B cell (primary cell): Measurements from ENCODE around the gene PODXL. TPM values are rescaled to one million over a fixed set of nuclear protein-coding genes. Genes with fewer than 3 reads are reported as not detected.

Source experiments
- ATAC-seq: fragments of 200-7000 bp; cut with Tn5 transposase; one replicate; pipeline ENCODE4 v1.10.0; 2021; ENCODE audit warnings: low read depth, mild to moderate bottlenecking, moderate number of reproducible peaks, moderate library complexity
- CTCF ChIA-PET: fragments of 350-600 bp; sonication (Branson Sonifier 250); formaldehyde crosslinking; loops from one replicate; lab custom pipeline; 2021; ENCODE audit warnings: antibody characterized with exemption, inconsistent platforms; lab: Charles Lee
- POLR2A ChIA-PET: fragments of 350-600 bp; sonication (Branson Sonifier 250); formaldehyde crosslinking; loops from one replicate; lab custom pipeline; 2021; ENCODE audit warnings: antibody characterized with exemption; lab: Charles Lee
- DNase-seq: peaks from one replicate; pipeline ENCODE4 v3.0.0; 2013
- H2AFZ ChIP-seq: 2 replicates; pipeline ENCODE4 v1.6.1; 2012; ENCODE audit warnings: mild to moderate bottlenecking, low read depth, low read length; ENCODE audit not compliant: insufficient read depth, poor library complexity, severe bottlenecking
- H3K27ac ChIP-seq, 2 donors: 1 replicate in 1 of 2; 2 replicates in 1 of 2; pipeline ENCODE4 v1.5.1; 2012 to 2013; ENCODE audit warnings: low read length in 2 of 2, mild to moderate bottlenecking in 2 of 2, moderate library complexity in 1 of 2
- H3K27me3 ChIP-seq, 4 experiments: fragments of 200-600 bp in 1 of 4; sonication (generic) in 1 of 4; replicated peaks in 1 of 4; 1 replicate in 2 of 4; 2 replicates in 2 of 4; pipeline versions ENCODE4 v1.6.1 to v1.7.0; 2013 to 2016; ENCODE audit warnings: low read length in 3 of 4, mild to moderate bottlenecking in 2 of 4, mixed read lengths in 1 of 4, moderate library complexity in 1 of 4; ENCODE audit not compliant: insufficient read depth in 4 of 4, control insufficient read depth in 3 of 4; ENCODE audit errors: control extremely low read depth in 1 of 4
- H3K36me3 ChIP-seq, 2 experiments: replicated peaks in 1 of 2; 1 replicate in 1 of 2; 2 replicates in 1 of 2; pipeline versions ENCODE4 v1.6.1 to v1.7.1; 2013; ENCODE audit warnings: low read length in 1 of 2; ENCODE audit not compliant: insufficient read depth in 2 of 2, control insufficient read depth in 1 of 2; ENCODE audit errors: control extremely low read depth in 1 of 2, extremely low read depth in 1 of 2
- H3K4me1 ChIP-seq, 2 donors: fragments of 200-600 bp in 1 of 2; sonication (generic) in 1 of 2; 1 replicate in 1 of 2; 2 replicates in 1 of 2; pipeline versions ENCODE4 v1.5.1 to v1.6.1; 2013 to 2017; ENCODE audit warnings: low read length in 2 of 2; ENCODE audit not compliant: control insufficient read depth in 2 of 2, insufficient read depth in 2 of 2
- H3K4me2 ChIP-seq: replicated peaks from 2 replicates; pipeline ENCODE3; 2012; ENCODE audit warnings: mild to moderate bottlenecking, low read depth, low read length; ENCODE audit not compliant: poor library complexity, severe bottlenecking
- H3K4me3 ChIP-seq, 5 experiments: fragments of 200-600 bp in 1 of 5; sonication (generic) in 1 of 5; 1 replicate in 3 of 5; 2 replicates in 2 of 5; pipeline versions ENCODE4 v1.5.1 to v1.7.0; 2011 to 2016; ENCODE audit warnings: low read length in 4 of 5, mild to moderate bottlenecking in 4 of 5, low read depth in 2 of 5, control low read depth in 1 of 5, moderate library complexity in 1 of 5; ENCODE audit not compliant: insufficient read depth in 1 of 5; ENCODE audit errors: control extremely low read depth in 1 of 5, extremely low read depth in 1 of 5
- H3K79me2 ChIP-seq: fragments of 200-600 bp; sonication (generic); one replicate; pipeline ENCODE4 v1.6.0; 2016; ENCODE audit warnings: low read length; ENCODE audit not compliant: control insufficient read depth, insufficient read depth
- H3K9ac ChIP-seq: fragments of 200-600 bp; sonication (generic); 2 replicates; pipeline ENCODE4 v1.6.1; 2017; ENCODE audit warnings: mild to moderate bottlenecking, low read length, moderate library complexity
- H3K9me3 ChIP-seq, 3 donors: one replicate each; pipeline versions ENCODE4 v1.6.1 to v1.7.1; 2013; ENCODE audit warnings: low read length in 2 of 3; ENCODE audit not compliant: control insufficient read depth in 2 of 3, insufficient read depth in 1 of 3; ENCODE audit errors: control extremely low read depth in 1 of 3
- H4K20me1 ChIP-seq: 2 replicates; pipeline ENCODE4 v1.6.0; 2012; ENCODE audit warnings: mild to moderate bottlenecking, low read length; ENCODE audit not compliant: insufficient read depth, control insufficient read depth, poor library complexity, severe bottlenecking
- H3K27ac Mint-ChIP-seq: one replicate; pipeline ENCODE4 v1.8.0; 2021; ENCODE audit warnings: mixed read lengths
- H3K27me3 Mint-ChIP-seq: one replicate; pipeline ENCODE4 v1.8.0; 2021; ENCODE audit warnings: mixed read lengths
- H3K4me1 Mint-ChIP-seq: one replicate; pipeline ENCODE4 v1.8.0; 2021; ENCODE audit warnings: mixed read lengths
- H3K4me3 Mint-ChIP-seq: one replicate; pipeline ENCODE4 v1.8.0; 2021; ENCODE audit warnings: mixed read lengths
- H3K9me3 Mint-ChIP-seq: one replicate; pipeline ENCODE4 v1.8.0; 2022; ENCODE audit warnings: mixed read lengths; ENCODE audit not compliant: insufficient read depth
- EZH2 ChIP-seq: IDR thresholded peaks from 2 replicates; pipeline ENCODE4 v1.6.1; 2012; ENCODE audit warnings: borderline replicate concordance, low read depth, mild to moderate bottlenecking, moderate library complexity, low read length; ENCODE audit not compliant: insufficient read depth, poor library complexity, severe bottlenecking
- WGBS: methylation state at CpG from one replicate; pipeline ENCODE4 v1.1.5; 2013; ENCODE audit warnings: missing lambda C conversion rate; ENCODE audit not compliant: insufficient coverage; 5-methylcytosine and 5-hydroxymethylcytosine counted together
- intact Hi-C: fragments of 100-400 bp; cut with micrococcal nuclease; formaldehyde crosslinking; loops from one replicate; pipeline ENCODE4 v1.10.0; 2022
- polyA plus RNA-seq: library from polyadenylated mRNA; depleted of rRNA; stranded (reverse); fragments of >200 nt; gene quantifications from 2 replicates; pipeline ENCODE4 v1.2.3, GENCODE V29; 2012
- total RNA-seq, 2 donors: library from RNA; stranded (reverse); fragments of 120-200 nt in 1 of 2; gene quantifications; 1 replicate in 1 of 2; 2 replicates in 1 of 2; pipeline versions ENCODE4 v1.2.3 to v1.2.4, GENCODE V29; 2013 to 2022
- TF ChIP-seq, protein P1 (sequence below): fragments of 200-600 bp; IDR thresholded peaks from one replicate; pipeline ENCODE4 v1.8.0; 2022; ENCODE audit warnings: antibody characterized with exemption, mild to moderate bottlenecking

The PODXL gene
- total and polyA plus RNA-seq, 2 donors (not counting 1 experiment from before 2014, with no cell fraction given) = 1.5 to 5.8 TPM

DNA sequence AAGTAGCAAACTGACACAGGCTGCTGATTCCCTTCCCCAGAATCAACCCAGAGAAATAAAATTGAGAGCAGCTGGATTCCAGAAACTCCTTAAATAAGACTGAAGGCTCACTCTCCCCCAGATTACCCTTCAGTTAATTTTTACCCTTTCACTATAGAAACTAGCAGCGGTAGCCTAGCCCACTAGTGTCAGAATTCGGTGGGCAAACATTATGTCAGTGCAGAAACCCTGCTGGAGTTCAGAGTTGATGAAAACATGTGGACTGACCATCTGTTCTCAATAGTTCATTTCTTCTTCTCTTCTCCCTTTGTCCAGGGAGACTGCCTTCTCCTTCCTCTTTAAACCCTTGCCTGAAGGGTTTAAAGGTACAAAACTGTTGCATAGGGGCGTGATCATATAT is 100.1 kb downstream of the PODXL start:
- H4K20me1 ChIP-seq = no peaks in the 10 kb centered on the region
- ChIA-PET POLR2A (no interaction called here), CTCF (interaction anchor here (0.9 kb wide), 1 partner anchor 1688 kb away, joined by 3 read pairs; no protein-coding TSS in a partner anchor)
- H3K27ac ChIP-seq = no peak overlapping the region
- no peak overlapping the region for H3K9ac ChIP-seq
- peaks cover 20% of the 10 kb centered on the region for H3K4me1 Mint-ChIP-seq
- no peak overlapping the region for H2AFZ ChIP-seq
- H3K4me1 ChIP-seq = peaks cover 5 to 8% of the 10 kb centered on the region in 2 donors
- H3K4me3 ChIP-seq = no peak overlapping the region
- ATAC-seq = no peak
- WGBS = no CpG with 5 or more reads among the region's 3 CpGs
- no peak for DNase-seq
- H3K4me2 ChIP-seq = no peak overlapping the region
- no peaks in the 10 kb centered on the region for H3K9me3 ChIP-seq
- no peak overlapping the region for H3K27ac Mint-ChIP-seq
- H3K27me3 Mint-ChIP-seq = no peaks in the 10 kb centered on the region
- H3K36me3 ChIP-seq = peaks cover 2 to 9% of the 10 kb centered on the region in 2 experiments
- H3K9me3 Mint-ChIP-seq = no peaks in the 10 kb centered on the region
- H3K79me2 ChIP-seq = no peaks in the 10 kb centered on the region
- intact Hi-C loops = no loop called here
- no peak overlapping the region for H3K4me3 Mint-ChIP-seq
- no peak for TF ChIP-seq EZH2
- TF ChIP-seq, protein P1, sequence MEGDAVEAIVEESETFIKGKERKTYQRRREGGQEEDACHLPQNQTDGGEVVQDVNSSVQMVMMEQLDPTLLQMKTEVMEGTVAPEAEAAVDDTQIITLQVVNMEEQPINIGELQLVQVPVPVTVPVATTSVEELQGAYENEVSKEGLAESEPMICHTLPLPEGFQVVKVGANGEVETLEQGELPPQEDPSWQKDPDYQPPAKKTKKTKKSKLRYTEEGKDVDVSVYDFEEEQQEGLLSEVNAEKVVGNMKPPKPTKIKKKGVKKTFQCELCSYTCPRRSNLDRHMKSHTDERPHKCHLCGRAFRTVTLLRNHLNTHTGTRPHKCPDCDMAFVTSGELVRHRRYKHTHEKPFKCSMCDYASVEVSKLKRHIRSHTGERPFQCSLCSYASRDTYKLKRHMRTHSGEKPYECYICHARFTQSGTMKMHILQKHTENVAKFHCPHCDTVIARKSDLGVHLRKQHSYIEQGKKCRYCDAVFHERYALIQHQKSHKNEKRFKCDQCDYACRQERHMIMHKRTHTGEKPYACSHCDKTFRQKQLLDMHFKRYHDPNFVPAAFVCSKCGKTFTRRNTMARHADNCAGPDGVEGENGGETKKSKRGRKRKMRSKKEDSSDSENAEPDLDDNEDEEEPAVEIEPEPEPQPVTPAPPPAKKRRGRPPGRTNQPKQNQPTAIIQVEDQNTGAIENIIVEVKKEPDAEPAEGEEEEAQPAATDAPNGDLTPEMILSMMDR = no peak
- H3K27me3 ChIP-seq = no peaks in the 10 kb centered on the region

DNA sequence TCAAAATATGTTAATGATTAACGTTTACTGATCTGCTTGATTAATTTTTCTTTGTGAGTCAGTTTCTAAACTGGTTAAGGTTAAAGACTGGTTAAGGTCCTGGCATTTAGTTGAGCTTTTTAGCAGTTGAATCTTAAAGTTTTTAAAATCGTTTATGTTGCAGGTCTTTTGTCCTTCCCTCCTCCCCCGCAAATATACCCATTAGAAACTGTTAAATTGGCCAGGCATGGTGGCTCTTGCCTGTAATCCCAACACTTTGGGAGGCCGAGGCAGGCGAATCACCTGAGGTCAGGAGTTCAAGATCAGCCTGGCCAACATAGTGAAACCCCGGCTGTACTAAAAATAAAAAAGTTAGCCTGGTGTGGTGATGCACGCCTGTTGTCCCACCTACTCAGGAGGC is 100.9 kb downstream of the PODXL start:
- no peak overlapping the region for H3K9ac ChIP-seq
- no peaks in the 10 kb centered on the region for H3K27me3 Mint-ChIP-seq
- no peak overlapping the region for H3K4me2 ChIP-seq
- peaks cover 5 to 8% of the 10 kb centered on the region in 2 donors for H3K4me1 ChIP-seq
- no peak overlapping the region for H3K4me3 ChIP-seq
- TF ChIP-seq EZH2 = no peak
- TF ChIP-seq, protein P1 = no peak
- intact Hi-C loops = no loop called here
- H4K20me1 ChIP-seq = no peaks in the 10 kb centered on the region
- peaks cover 20% of the 10 kb centered on the region for H3K4me1 Mint-ChIP-seq
- H3K27ac Mint-ChIP-seq = no peak overlapping the region
- H3K9me3 Mint-ChIP-seq = no peaks in the 10 kb centered on the region
- ATAC-seq (no peak), DNase-seq (no peak)
- ChIA-PET POLR2A (no interaction called here), CTCF (no interaction called here)
- H3K79me2 ChIP-seq = no peaks in the 10 kb centered on the region
- 96% methylated on average over 4 of the region's 7 CpGs for WGBS
- H3K27ac ChIP-seq = no peak overlapping the region
- no peak overlapping the region for H3K4me3 Mint-ChIP-seq
- H3K36me3 ChIP-seq = peaks cover 0 to 9% of the 10 kb centered on the region in 2 experiments
- no peaks in the 10 kb centered on the region for H3K27me3 ChIP-seq
- no peak overlapping the region for H2AFZ ChIP-seq
- no peaks in the 10 kb centered on the region for H3K9me3 ChIP-seq
